Measurements from ENCODE around the gene TMED1.

The TMED1 gene

GRCh38 chr19:10830931-10831779, 4.9 kb downstream of the TMED1 start:
- DNase-seq = no peak

GRCh38 chr19:10830370-10830769, 5.6 kb downstream of the TMED1 start:
- DNase-seq = no peak

- no peak for DNase-seq
Observed at GRCh38 chr19:10829967-10830366, 6.0 kb downstream of the TMED1 start.

GRCh38 chr19:10828981-10829821, 6.8 kb downstream of the TMED1 start:
- DNase-seq = no peak

- no peak for DNase-seq
Observed at GRCh38 chr19:10826846-10827245, 9.2 kb downstream of the TMED1 start.

- no peak for DNase-seq
Observed at GRCh38 chr19:10826231-10826630, 9.8 kb downstream of the TMED1 start.

- DNase-seq = no peak
Observed at GRCh38 chr19:10823690-10824089, 12.3 kb downstream of the TMED1 start.

GRCh38 chr19:10820173-10820572, 15.8 kb downstream of the TMED1 start:
- DNase-seq = no peak

- DNase-seq = no peak
Observed at GRCh38 chr19:10819124-10820060, 16.6 kb downstream of the TMED1 start.

GRCh38 chr19:10818301-10819123, 17.5 kb downstream of the TMED1 start:
- no peak for DNase-seq

- no peak for DNase-seq
Observed at GRCh38 chr19:10817291-10818038, 18.5 kb downstream of the TMED1 start.

- no peak for DNase-seq
Observed at GRCh38 chr19:10816691-10817090, 19.3 kb downstream of the TMED1 start.

- no peak for DNase-seq
Observed at GRCh38 chr19:10815969-10816644, 19.9 kb downstream of the TMED1 start.

GRCh38 chr19:10815007-10815536, 20.9 kb downstream of the TMED1 start:
- no peak for DNase-seq

- peak; percentile 83 for DNase-seq
Observed at GRCh38 chr19:10812902-10813404, 23.1 kb downstream of the TMED1 start.

GRCh38 chr19:10812196-10812595, 23.8 kb downstream of the TMED1 start:
- DNase-seq = no peak

GRCh38 chr19:10811391-10812111, 24.5 kb downstream of the TMED1 start:
- no peak for DNase-seq

GRCh38 chr19:10809651-10810285, 26.2 kb downstream of the TMED1 start:
- no peak for DNase-seq
